ENCODE measurements around the gene TEX54. TPM values are rescaled to one million over a fixed set of nuclear protein-coding genes. Genes with fewer than 3 reads are reported as not detected.

Gene TEX54
- polyA plus RNA-seq, 4 donors, result 0.83 TPM; not detected in 3

DNA sequence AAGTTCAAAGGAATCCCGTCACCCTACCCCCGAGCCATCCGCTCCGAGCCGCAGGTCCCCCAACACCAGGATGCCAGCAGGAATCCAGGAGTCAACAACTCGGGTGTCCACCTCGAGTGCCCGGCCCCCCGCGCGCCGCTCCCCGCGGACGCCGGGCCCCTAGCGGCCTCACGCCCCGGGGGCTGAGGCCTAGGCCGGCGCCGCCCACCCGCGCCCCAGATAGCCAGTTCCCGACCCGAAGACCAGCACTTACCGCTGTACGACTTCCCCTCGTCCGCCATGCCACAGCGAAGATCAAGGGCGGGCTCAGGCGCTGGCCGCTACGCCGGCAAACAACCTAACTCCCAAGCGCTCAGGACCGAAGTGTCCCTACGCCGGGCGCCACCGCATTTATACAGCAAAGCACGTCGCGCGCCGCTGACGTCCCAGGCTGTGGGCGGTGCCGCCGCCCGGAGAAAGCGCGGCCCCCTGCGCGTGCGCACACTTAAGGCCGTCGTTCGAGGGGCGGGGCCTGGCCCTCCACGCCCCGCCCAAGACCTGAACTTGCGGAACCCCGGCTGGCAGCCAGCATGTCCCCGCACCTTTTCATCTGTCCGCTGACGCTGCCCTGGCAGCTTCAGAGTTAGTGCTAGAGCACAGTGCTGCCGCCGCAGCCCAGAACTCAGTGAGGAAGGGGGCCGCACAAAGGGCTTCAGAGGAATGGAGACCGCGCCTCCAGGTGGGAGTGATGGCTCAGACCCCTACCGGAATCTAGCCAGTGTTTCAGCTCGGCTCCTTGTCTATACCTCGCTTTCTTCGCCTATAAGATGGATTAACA lies 27.4 kb downstream of the TEX54 start, which contains the start of gene NXF1:
TSS of gene NXF1 (minus strand) at position 365 of the 817 bp plus-strand sequence. CDS start at position 281, 84 bp downstream.
- peak within 1 kb of the TSS; percentile 82 to 95 (median 83) for H3K27ac ChIP-seq (ENCODE audit: low read depth in 1 of 3, low read length in 2 of 3)
- no peaks in the 10 kb centered on the region for H3K27me3 ChIP-seq (ENCODE audit: control insufficient read depth in 3 of 3, insufficient read depth in 3 of 3, low read length in 3 of 3)
- H3K9me3 ChIP-seq (ENCODE audit: control insufficient read depth in 2 of 2, insufficient read depth in 1 of 2, low read depth in 1 of 2, low read length in 1 of 2), result no peaks in the 10 kb centered on the region
- DNase-seq (peak; percentile 95 to 99), FAIRE-seq (no peak)
- peaks cover 0 to 13% (median 11%) of the 10 kb centered on the region in 3 donors for H3K4me1 ChIP-seq (ENCODE audit: control insufficient read depth in 3 of 3, insufficient read depth in 2 of 3, low read depth in 1 of 3, low read length in 2 of 3)
- H3K4me3 ChIP-seq (ENCODE audit: low read depth in 1 of 3, low read length in 3 of 3), result peak within 1 kb of the TSS; percentile 75 to 94 (median 79)
- H3K36me3 ChIP-seq (ENCODE audit: control insufficient read depth in 3 of 3, insufficient read depth in 2 of 3, low read depth in 1 of 3, low read length in 3 of 3), result peaks cover 15 to 55% (median 19%) of the 10 kb centered on the region in 3 donors
- WGBS, 3 donors, result 0% methylated on average over 51 to 77 of the region's 77 CpGs

DNA sequence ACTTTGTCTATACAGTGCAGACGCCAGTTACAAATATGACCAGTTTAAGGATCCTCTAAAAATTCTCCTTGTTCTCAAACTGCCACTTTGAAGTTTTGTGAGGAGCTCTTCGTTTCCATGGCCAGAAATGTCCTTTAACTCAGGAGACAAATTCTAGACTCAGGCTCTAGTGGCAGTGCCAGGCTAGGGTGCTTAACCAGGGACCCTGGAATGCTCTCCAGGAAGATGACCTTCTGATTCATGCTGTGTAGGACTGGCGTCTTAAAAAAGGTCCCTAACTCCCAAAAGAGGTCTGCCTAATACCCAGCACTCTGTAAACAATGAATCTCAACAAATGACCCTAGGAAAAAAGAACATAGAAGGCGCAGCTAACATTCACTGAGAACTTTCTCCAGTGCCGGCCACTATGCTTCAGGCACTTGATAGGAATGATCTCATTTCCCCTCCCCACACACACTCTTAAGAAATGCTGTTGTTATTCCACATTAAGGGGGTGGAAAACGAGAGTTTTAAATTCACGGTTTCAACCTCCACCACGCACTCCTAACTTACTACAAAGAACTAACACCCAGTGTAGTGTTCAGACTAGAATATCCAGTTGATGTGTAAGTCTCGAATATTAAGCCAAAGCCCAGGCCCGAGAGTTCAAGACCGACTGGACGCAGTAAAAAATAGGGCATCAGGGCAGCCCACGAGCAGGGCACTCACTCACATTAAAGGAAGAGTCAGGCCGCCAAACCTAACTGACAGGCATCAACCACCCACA lies 28.1 kb downstream of the TEX54 start:
- H3K4me1 ChIP-seq (ENCODE audit: control insufficient read depth in 3 of 3, insufficient read depth in 2 of 3, low read depth in 1 of 3, low read length in 2 of 3), result peaks cover 0 to 13% (median 11%) of the 10 kb centered on the region in 3 donors
- H3K36me3 ChIP-seq (ENCODE audit: control insufficient read depth in 3 of 3, insufficient read depth in 2 of 3, low read depth in 1 of 3, low read length in 3 of 3), result peaks cover 21 to 63% (median 24%) of the 10 kb centered on the region in 3 donors
- WGBS, 3 donors, result 2 to 3% (median 3%) methylated on average over 14 of the region's 14 CpGs
- H3K27me3 ChIP-seq (ENCODE audit: control insufficient read depth in 3 of 3, insufficient read depth in 3 of 3, low read length in 3 of 3), result no peaks in the 10 kb centered on the region
- H3K9me3 ChIP-seq (ENCODE audit: control insufficient read depth in 2 of 2, insufficient read depth in 1 of 2, low read depth in 1 of 2, low read length in 1 of 2), result no peaks in the 10 kb centered on the region
- H3K4me3 ChIP-seq (ENCODE audit: low read depth in 1 of 3, low read length in 3 of 3), result peak overlapping the region; percentile 75 to 94 (median 79)
- FAIRE-seq, result no peak
- peak in 1 of 2 donors; percentile 27 for DNase-seq
- H3K27ac ChIP-seq (ENCODE audit: low read depth in 1 of 3, low read length in 2 of 3), result peak overlapping the region; percentile 70 to 95 (median 82)

DNA sequence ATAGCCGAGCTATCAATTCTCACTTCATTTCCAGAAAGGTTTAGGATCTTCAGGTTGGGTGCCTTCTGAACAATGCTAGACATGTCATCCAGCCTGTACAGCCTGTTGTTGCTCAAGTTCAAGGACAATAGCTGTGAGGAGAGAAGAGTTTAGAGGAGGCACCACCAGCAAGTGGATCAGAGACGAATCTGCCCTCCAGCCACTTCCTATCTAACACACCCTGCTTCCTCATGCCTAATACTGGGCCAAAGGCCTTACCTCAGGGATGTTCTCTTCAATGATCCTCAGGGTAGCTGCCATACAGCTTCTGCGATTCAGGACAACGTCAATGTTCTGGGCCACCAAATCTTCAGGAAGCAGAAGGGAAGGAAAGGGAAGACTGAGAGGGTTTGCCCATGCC lies 31.6 kb downstream of the TEX54 start:
- no peak for FAIRE-seq
- DNase-seq, result no peak
- Histone ChIP-seq H3K4me3 (ENCODE audit: low read depth in 1 of 3, low read length in 3 of 3) (no peak overlapping the region), H3K9me3 (ENCODE audit: control insufficient read depth in 2 of 2, insufficient read depth in 1 of 2, low read depth in 1 of 2, low read length in 1 of 2) (no peaks in the 10 kb centered on the region), H3K27me3 (ENCODE audit: control insufficient read depth in 3 of 3, insufficient read depth in 3 of 3, low read length in 3 of 3) (no peaks in the 10 kb centered on the region), H3K4me1 (ENCODE audit: control insufficient read depth in 3 of 3, insufficient read depth in 2 of 3, low read depth in 1 of 3, low read length in 2 of 3) (peaks cover 0 to 12% (median 11%) of the 10 kb centered on the region in 3 donors), H3K27ac (ENCODE audit: low read depth in 1 of 3, low read length in 2 of 3) (no peak overlapping the region), H3K36me3 (ENCODE audit: control insufficient read depth in 3 of 3, insufficient read depth in 2 of 3, low read depth in 1 of 3, low read length in 3 of 3) (peaks cover 32 to 77% (median 45%) of the 10 kb centered on the region in 3 donors)
- 85 to 87% (median 86%) methylated on average over 4 of the region's 4 CpGs for WGBS, 3 donors

GRCh38 chr11:62799486-62799885 lies 33.2 kb downstream of the TEX54 start:
- whole genome bisulfite sequencing, 3 donors, result 90 to 95% (median 92%) methylated on average over 10 of the region's 10 CpGs
- Histone ChIP-seq H3K36me3 (ENCODE audit: control insufficient read depth in 3 of 3, insufficient read depth in 2 of 3, low read depth in 1 of 3, low read length in 3 of 3) (peaks cover 41 to 90% (median 53%) of the 10 kb centered on the region in 3 donors), H3K9me3 (ENCODE audit: control insufficient read depth in 2 of 2, insufficient read depth in 1 of 2, low read depth in 1 of 2, low read length in 1 of 2) (no peaks in the 10 kb centered on the region), H3K27ac (ENCODE audit: low read depth in 1 of 3, low read length in 2 of 3) (no peak overlapping the region), H3K4me3 (ENCODE audit: low read depth in 1 of 3, low read length in 3 of 3) (no peak overlapping the region), H3K27me3 (ENCODE audit: control insufficient read depth in 3 of 3, insufficient read depth in 3 of 3, low read length in 3 of 3) (no peaks in the 10 kb centered on the region), H3K4me1 (ENCODE audit: control insufficient read depth in 3 of 3, insufficient read depth in 2 of 3, low read depth in 1 of 3, low read length in 2 of 3) (peaks cover 0 to 10% (median 7%) of the 10 kb centered on the region in 3 donors)
- FAIRE-seq, result no peak
- DNase-seq, result no peak

DNA sequence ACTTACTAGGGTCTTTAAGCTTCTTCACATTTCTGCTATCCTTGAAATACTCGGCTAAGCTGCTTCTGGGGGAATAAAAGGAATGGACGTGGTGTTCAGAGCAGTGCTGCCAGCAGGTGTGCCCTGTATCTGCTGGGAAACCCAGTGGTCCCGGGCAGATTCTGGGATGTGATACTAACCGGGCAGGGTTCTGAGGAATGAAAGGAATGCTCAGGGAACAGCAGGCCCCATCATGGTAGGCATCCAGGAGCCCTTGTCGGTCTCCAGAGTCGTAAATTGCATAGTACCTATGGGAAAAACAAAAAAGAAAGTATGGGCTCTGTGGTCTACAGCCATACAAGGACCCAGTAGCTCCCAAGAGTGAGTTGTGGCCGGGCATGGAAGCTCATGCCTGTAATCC lies 36.4 kb downstream of the TEX54 start:
- H3K27ac ChIP-seq (ENCODE audit: low read depth in 1 of 3, low read length in 2 of 3), result no peak overlapping the region
- 91 to 92% (median 92%) methylated on average over 7 of the region's 7 CpGs for WGBS, 3 donors
- FAIRE-seq (no peak), DNase-seq (no peak)
- peaks cover 39 to 89% (median 48%) of the 10 kb centered on the region in 3 donors for H3K36me3 ChIP-seq (ENCODE audit: control insufficient read depth in 3 of 3, insufficient read depth in 2 of 3, low read depth in 1 of 3, low read length in 3 of 3)
- H3K4me1 ChIP-seq (ENCODE audit: control insufficient read depth in 3 of 3, insufficient read depth in 2 of 3, low read depth in 1 of 3, low read length in 2 of 3), result peaks cover 0 to 5% (median 2%) of the 10 kb centered on the region in 3 donors
- H3K9me3 ChIP-seq (ENCODE audit: control insufficient read depth in 2 of 2, insufficient read depth in 1 of 2, low read depth in 1 of 2, low read length in 1 of 2), result no peaks in the 10 kb centered on the region
- no peak overlapping the region for H3K4me3 ChIP-seq (ENCODE audit: low read depth in 1 of 3, low read length in 3 of 3)
- no peaks in the 10 kb centered on the region for H3K27me3 ChIP-seq (ENCODE audit: control insufficient read depth in 3 of 3, insufficient read depth in 3 of 3, low read length in 3 of 3)

DNA sequence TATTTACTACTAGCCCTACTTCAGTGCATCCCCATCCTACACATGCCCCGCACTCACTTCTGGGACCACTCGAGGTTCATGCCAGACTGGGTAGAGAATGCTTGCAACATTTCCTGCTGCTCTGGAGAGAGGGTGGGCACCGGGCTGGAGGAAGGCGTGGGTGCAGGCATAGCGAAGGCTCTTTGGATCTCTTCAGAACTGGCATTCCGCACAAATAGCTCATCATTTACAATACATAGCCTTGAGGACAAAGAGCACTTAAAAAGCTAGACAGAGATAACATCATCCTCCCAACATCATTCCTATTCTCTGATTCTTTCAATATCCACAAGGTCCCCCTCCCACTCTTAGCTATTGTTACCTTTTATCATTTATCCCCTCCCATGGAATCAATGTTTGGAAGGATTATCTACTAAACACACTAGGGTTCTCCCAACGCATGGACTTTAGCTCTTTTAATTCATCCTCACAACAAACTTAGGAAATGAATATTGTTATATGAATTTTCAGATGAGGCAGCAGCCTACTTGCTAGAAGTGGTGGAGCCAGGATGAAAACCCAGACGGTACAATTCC lies 38.4 kb downstream of the TEX54 start:
- Histone ChIP-seq H3K27me3 (ENCODE audit: control insufficient read depth in 3 of 3, insufficient read depth in 3 of 3, low read length in 3 of 3) (no peaks in the 10 kb centered on the region), H3K9me3 (ENCODE audit: control insufficient read depth in 2 of 2, insufficient read depth in 1 of 2, low read depth in 1 of 2, low read length in 1 of 2) (no peaks in the 10 kb centered on the region), H3K36me3 (ENCODE audit: control insufficient read depth in 3 of 3, insufficient read depth in 2 of 3, low read depth in 1 of 3, low read length in 3 of 3) (peaks cover 29 to 87% (median 39%) of the 10 kb centered on the region in 3 donors), H3K4me1 (ENCODE audit: control insufficient read depth in 3 of 3, insufficient read depth in 2 of 3, low read depth in 1 of 3, low read length in 2 of 3) (peaks cover 2 to 16% (median 5%) of the 10 kb centered on the region in 3 donors), H3K4me3 (ENCODE audit: low read depth in 1 of 3, low read length in 3 of 3) (no peak overlapping the region), H3K27ac (ENCODE audit: low read depth in 1 of 3, low read length in 2 of 3) (peak overlapping the region in 1 of 3 donors; percentile 7)
- DNase-seq (no peak), FAIRE-seq (no peak)
- 93 to 94% (median 93%) methylated on average over 8 of the region's 8 CpGs for WGBS, 3 donors

- Histone ChIP-seq H3K27ac (ENCODE audit: low read depth in 1 of 3, low read length in 2 of 3) (peak overlapping the region; percentile 43 to 92 (median 51)), H3K4me3 (ENCODE audit: low read depth in 1 of 3, low read length in 3 of 3) (peak overlapping the region in 1 of 3 donors; percentile 9), H3K36me3 (ENCODE audit: control insufficient read depth in 3 of 3, insufficient read depth in 2 of 3, low read depth in 1 of 3, low read length in 3 of 3) (peaks cover 20 to 71% (median 31%) of the 10 kb centered on the region in 3 donors), H3K4me1 (ENCODE audit: control insufficient read depth in 3 of 3, insufficient read depth in 2 of 3, low read depth in 1 of 3, low read length in 2 of 3) (peaks cover 2 to 23% (median 5%) of the 10 kb centered on the region in 3 donors), H3K9me3 (ENCODE audit: control insufficient read depth in 2 of 2, insufficient read depth in 1 of 2, low read depth in 1 of 2, low read length in 1 of 2) (no peaks in the 10 kb centered on the region), H3K27me3 (ENCODE audit: control insufficient read depth in 3 of 3, insufficient read depth in 3 of 3, low read length in 3 of 3) (no peaks in the 10 kb centered on the region)
- FAIRE-seq (no peak), DNase-seq (no peak)
- 28% methylated on average over 11 of the region's 11 CpGs for WGBS, 3 donors
Observed at GRCh38 chr11:62792202-62792575, 40.5 kb downstream of the TEX54 start.
